GM19468 (cell line): ENCODE measurements around the gene ADAMTSL3.

Experiments used
- ATAC-seq: cut with Tn5 transposase; IDR thresholded peaks from one replicate; pipeline ENCODE4 v1.9.1; 2021; ENCODE audit warnings: mild to moderate bottlenecking, moderate library complexity, moderate number of reproducible peaks; ENCODE audit not compliant: unreplicated experiment; ENCODE audit errors: extremely low read depth

ADAMTSL3 gene

DNA sequence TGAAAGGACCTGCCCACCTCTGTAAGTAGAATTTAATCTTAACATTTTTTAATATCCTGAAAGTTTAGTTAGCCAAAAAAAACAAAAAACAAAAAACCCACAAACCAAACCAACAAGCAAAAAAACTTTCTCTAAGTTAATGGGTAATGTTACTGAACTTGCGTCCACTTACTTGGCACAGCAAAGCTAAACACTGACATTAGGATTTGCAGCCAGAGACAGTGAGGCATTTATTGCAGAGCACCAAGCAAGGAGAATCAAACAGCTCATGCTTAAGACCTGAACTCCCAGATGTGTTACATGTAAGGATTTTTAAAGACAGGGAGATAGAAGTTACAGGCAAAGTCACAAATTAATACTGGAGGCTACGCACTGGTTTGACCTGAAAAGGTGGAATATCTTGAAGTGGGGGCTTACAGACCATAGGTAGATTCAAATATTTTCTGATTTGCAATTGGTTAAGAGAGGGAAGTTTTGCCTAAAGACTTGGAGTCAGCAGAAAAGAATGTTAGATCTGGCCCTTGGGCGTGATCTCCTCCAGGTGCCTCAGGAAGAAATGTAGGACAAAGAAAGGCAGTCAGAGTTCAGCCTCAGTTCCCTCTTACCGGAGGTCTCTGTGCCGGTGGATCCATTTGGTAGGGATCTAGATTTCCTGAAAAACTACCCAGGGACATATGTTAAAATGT is 205.0 kb downstream of the ADAMTSL3 start:
- no peak for ATAC-seq

DNA sequence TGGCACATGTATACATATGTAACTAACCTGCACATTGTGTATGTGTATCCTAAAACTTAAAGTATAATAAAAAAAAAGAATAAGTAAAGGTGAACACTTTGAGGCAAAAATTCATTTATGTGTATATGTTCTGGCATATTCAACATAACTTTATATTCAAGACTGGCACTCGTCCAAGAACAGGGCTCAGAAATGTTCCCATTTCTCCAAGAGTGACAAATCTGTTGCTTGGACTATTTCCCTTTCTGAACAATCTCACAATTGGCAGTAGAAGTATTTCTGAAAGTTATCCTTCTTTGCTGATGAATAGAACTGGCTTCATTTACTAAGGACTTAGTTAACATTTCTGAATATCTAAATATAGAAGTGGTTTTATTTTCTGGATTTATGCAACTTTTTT is 212.8 kb downstream of the ADAMTSL3 start:
- no peak for ATAC-seq

DNA sequence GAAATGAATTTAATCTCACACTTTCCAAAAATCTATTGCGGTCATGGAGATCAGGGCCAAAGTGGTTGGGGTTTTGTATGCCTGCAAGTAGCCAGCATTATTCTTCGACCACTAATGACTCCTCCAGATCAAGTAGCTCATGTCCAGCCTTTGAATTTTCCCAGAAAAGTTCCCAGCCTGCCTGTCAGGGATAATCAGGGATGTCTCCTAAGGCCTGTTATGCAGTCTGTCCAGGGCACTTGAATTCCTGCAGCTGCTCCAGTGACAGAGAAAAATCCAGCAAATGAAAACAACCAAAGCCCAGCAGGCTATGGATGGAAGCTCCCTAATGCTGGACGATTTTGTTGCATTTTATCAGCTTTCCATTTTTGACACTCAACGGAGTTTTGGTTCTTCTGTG is 215.4 kb downstream of the ADAMTSL3 start:
- no peak for ATAC-seq

DNA sequence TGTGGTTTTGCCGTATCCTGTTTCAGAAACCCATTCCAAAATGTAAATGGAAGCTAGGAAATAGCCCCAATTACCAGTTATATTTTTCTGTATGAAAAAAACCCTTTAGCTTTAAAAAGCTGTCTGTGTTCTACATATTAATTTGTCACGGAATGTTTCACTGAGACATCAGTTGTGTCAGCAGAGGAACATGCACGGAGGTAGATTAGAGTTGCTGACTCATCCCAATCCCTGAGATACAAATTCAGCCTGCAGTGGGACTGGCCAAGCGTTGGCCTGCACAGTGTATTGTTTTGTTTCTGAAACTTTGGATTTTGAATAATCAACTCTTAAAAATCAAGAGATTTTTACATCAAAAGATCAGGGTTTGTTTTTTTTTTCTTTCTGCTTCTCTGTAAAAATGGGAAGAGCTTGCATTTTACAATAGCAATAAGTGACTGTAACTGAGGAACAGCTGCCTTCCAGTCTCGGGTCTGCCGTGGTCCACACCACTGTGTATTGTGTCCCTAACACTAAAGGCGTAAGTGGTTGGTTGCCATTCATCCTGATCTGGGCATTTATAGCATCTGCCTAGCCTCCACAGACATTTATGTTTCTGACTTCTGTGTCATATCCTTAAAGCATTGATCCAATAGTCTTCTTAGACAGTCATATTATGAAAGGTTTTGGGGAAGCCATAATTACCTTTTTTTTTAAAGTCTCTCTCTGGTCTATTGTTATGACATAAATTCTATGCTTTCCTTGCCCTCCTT is 218.1 kb downstream of the ADAMTSL3 start:
- ATAC-seq: no peak

DNA sequence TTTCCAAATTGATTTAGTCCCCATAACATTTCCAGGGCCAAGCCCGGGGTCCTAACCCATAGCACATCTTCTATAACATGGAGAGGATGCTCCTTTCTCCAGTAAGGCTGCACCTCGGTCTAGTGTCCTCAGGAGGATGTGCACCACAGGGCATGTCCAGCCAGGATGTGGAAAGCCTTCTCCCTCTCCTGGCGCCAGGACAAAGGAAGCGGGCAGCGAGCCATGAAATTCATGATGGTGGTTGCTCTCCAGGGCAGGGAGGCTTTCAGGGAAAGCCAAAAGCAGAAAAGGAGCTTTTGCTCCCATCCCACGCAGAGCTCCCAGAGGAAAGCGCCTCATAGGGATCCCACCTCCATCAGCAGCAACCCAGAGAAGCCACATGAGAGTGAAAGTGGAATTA is 220.0 kb downstream of the ADAMTSL3 start:
- no peak for ATAC-seq

DNA sequence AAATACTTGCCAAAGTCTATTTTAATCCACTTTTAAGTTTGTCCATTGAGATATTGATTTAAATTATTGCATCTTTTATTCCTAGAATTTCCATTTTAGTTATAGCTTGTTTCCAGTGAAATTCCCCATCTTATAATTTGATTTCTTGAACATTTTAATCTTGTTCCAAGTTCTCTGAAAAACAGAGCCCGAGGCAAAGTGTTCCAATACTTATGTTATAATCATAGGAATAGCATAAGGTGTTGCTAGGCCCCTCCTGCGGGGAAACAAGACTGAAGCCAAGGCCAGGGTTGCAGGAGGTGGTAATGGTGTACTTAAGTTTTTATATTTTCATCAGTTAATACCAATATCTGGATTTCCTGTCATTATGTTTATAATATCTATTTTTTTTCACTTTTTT is 226.6 kb downstream of the ADAMTSL3 start:
- no peak for ATAC-seq

DNA sequence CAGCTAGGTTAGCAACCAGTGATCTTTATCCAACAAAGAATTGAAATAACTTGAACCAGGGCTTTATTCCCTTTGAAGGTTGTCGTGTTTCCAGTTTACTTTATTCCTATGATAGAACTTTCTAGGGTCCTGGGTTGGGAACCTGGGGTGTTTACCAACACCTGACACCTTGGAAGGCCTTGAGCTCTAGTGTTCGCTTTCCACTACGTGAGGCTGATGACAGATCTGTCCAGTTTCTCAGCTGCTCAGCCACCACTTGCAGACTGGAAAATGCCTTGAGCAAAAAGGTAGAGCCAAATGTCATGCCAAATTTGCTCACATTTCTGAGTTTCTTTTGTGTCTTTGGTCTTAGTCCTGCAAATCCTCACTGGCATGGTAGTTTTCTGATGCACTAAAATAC is 227.2 kb downstream of the ADAMTSL3 start:
- no peak for ATAC-seq

DNA sequence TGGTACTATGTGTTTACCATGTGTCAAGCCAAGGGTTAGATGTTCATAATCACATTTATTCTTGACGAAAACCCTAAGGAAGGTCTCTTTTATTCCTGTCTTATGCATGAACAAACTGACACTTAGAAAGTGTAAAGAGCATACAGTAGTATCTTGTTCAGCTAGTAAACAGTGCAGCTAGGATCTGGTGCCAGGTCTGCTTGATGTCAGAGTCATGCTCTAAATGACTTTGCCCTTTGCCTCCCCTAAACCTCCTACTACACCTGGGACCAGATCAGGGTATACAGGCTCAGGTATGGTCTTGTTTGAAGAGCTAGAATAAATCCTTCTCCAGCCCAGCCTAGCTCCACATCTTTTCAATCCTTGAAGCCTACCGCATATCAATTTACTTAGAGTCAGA is 232.4 kb downstream of the ADAMTSL3 start:
- no peak for ATAC-seq

DNA sequence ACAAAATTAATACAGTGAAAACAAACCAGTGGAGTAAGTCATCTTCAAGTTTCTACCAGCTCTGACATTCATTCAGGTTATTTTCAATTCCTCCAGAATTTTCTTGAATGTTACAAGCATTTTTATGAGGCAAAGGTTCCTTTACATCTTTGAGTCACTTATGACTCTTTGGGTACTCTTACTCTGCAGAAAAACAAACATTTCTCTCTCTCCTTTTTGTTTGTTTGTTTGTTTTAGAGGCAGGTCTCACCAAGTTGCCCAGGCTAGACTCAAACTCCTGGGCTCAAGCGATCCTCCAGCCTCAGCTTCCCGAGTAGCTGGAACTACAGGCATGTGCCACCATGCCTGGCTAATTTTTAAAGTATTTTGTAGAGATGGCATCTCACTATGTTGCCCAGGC is 233.5 kb downstream of the ADAMTSL3 start:
- no peak for ATAC-seq

DNA sequence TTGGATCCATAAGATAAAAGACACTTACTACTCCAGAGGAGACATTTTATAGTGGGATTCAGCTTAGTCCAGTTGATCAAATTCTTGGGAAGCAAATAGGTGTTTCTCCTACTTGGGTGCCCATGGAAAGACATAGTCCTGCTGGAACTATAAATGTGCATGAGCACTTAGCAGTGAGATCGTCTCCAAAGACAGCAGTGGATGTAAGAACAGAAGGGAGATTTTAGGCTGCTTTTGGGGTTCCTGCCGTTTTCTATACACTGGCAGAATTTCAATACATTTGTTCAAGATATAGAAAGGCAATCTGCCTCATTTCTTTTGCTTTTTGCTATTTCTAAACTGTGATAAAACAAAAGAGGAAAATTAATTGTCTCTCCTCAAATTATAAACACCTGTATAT is 234.0 kb downstream of the ADAMTSL3 start:
- ATAC-seq: no peak

DNA sequence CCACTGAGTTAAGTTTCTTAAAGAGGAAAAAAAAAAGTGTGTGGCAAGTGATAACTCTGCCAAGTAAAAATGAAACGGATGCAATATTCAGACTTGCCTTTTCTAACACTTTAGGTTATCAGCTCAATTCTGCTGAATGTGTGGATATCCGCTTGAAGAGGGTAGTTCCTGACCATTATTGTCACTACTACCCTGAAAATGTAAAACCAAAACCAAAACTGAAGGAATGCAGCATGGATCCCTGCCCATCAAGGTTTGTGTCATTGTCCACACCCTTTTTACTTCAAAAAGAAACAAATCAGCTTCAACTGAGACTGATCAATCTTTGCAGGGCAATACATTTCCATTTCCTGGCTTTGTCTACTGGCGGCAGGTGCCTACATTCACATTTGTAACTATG is 236.1 kb downstream of the ADAMTSL3 start:
- ATAC-seq: no peak

DNA sequence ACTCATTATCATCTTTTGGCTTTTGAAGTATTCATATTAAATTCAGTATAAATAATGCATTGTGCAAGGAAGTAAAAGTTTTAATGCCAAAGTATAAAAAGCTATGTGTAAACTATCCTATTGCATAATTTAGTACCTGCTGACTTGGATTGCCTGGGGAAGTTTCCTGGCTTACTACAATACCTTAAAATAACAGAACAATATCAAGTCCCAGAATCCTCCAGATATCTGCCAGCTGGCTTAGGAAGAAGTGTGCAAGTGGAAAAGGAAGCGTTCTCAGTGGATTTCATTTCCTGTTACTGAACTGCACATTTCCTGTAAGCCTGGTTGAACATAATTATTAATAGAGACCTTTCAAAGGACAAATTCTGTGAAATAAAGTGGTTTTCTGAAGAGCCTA is 236.7 kb downstream of the ADAMTSL3 start:
- ATAC-seq: no peak

DNA sequence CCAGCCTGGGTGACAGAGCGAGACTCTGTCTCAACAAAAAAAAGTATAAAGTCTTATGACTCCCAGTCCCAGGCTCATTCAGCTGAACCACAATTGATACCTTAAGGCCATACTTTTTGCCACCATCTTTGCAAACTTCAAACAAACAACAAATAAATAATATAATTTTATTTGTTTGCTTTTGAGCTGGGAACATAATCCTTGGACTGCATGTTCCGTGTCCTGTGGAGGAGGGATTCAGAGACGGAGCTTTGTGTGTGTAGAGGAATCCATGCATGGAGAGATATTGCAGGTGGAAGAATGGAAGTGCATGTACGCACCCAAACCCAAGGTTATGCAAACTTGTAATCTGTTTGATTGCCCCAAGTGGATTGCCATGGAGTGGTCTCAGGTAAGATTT is 238.6 kb downstream of the ADAMTSL3 start:
- ATAC-seq: no peak

DNA sequence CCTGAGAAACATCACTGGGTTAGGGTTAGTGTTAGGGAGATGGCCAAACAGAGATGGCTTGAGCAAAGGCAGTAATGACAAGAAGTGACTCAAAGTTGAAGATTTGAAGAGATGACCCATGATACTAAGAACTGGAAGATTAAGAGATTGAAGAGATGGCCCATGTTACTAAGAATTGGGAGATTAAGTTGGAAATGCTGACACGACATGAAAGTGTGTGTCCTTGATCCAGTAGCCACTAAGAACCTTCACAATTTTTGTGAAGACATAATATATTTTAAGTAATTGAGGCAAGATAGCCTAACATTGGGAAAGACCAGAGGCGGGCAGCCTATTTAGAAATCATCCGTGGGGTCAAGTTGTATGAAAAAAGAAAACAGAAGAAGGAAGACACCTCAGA is 239.4 kb downstream of the ADAMTSL3 start:
- ATAC-seq: no peak

DNA sequence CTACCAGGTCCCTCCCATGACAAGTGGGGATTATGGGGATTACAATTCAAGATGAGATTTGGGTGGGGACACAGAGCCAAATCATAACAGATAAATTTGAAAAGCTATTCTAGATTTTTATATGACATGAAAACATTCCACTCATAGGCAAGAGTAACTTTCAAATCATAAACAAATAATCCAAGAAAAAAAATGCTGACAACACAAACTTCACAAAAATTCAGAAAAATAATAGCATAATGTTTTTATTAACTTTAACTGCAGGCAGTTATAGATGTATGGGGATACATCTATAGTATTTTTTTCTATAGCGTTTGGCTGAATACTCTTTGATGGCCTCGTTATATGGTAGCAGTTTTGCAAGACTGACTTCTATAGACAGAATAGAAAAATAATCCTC is 243.1 kb downstream of the ADAMTSL3 start:
- ATAC-seq: no peak

DNA sequence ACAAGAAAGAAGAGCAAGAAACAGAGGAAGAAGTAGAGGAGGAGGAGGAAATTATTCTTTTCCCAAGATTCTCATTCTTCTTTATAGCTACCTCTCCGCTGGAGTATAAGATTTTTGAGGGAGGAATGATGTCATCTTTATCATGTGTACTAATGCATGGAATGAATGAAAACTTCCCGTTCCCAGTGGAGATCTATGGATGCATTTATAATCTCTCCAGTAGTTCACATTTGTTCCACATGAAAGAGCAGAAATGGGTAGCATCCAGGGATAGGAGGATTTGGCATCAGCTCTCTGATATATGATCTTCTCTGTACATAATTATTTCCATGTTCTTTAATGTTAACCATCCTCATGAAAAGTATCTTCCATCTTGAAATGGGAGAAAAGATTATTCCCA is 244.4 kb downstream of the ADAMTSL3 start:
- no peak for ATAC-seq

DNA sequence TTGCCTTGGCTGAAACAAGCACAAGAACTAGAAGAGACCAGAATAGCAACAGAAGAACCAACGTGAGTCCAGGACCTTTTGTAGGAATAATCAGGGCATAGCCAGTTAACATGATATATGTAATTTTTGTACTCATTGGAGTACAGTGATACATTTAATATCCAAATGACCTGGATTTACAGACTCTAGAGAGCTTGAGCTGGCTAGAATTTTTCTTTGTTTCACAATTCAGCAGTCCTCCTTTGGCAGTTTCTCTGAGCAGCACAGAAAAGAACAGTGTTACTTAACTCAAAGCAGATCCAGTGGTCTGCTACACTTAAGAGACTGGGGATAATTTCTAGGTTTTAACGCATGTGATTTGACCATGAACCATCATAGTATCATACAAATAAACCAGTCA is 245.7 kb downstream of the ADAMTSL3 start:
- no peak for ATAC-seq

DNA sequence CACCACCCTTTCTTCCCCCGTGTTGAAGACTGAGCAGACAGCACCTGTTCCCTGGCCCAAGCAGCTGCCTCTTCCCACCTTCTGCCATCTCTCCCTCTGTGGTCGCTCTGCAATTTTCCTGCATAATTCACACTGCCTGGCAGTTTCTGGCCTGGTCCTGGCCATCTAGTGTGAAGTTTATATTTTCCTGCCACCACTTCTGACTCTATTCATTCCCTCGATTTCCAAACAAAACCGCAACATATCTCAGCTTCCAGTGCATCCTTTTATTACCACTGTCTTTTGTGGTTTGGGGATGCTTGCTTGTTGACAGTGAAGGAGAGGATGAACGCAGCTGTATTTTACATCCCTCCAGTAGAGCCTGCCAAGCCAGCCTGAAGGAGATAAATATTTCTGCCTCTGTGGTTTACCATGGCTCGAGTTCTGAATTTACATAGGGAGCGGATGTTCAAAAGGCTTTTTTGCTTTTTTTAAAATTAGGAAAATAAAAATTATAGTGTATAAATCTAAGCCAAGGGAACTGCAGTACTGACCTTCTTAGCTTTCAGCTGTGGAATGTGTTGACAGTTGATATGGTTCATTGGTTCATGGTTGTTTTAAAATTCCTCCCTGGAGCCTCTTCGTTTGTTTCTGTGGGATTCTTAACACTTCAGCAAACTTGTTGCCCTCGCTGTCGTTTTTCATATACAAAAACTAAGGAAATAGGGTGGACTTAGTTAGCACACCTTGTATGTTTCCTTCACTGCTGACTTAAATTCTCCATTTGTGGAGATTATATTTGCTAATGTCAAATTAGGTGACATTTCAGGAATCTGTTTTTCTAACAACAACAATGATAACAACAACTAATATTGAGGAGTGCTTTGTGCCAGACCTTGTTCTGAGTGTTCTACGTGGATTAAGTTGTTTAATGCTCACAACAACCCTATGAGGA is 250.5 kb downstream of the ADAMTSL3 start:
- no peak for ATAC-seq

DNA sequence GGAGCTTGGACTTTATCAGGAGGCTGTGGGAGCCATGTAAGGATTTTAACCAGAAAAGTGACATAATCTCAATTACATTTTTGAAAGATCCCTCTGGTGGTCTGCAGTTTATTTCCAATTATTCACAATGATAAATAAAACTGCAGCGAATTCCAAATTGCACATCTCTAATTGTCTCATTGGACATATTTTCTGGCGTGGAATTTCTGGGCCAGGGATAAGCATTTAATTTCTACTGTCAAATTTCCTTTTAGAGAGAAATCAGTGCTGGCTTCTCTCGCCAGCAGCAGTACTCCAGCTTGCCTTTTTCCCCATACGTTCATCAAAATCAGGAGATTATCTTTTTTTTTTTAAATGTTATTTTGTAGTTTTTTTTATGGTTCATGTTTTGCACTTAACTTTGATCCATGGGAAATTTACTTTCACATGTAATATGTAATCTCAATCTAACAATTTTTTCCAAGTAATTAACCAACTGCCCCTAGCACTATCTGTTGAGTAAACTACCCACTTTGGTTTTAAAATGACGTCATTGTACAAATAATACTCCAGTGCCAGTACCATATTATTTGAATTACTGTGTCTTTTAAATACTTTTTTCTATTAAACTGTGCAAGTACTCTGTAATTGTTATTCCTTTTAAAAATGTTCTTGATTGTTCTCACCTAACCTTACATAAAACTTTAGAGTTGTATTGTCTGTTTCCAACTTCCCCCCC is 251.8 kb downstream of the ADAMTSL3 start:
- ATAC-seq: no peak

DNA sequence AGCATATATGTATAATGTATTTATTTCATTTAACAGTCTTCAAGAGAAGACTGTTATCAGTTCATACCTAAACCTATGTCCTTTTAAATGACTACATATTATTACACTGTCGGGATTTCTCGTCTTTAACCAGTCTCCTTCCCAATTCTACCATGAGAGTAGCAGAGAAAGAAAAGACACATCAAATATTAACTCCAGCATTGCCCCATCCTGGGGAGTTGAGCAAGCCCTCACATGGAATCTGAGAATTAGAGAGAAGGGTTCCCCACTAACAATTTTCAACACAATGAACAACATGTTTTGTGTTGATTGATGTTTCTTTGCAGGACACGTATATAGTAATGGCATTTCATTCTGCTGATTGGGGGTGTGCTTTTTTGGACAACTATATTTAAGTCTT is 257.4 kb downstream of the ADAMTSL3 start:
- no peak for ATAC-seq
